GM18499 (cell line): ENCODE measurements around the gene STAC2.
"Not testable (repeated sequence)": the region's sequence is repeated elsewhere in the genome, so short reads cannot be mapped to it uniquely, and the experiment has no call there.

Experiments
- ATAC-seq: cut with Tn5 transposase; IDR thresholded peaks from one replicate; pipeline ENCODE4 v1.9.1; 2021; ENCODE audit warnings: moderate number of reproducible peaks; ENCODE audit not compliant: insufficient read depth, unreplicated experiment

STAC2 gene

DNA sequence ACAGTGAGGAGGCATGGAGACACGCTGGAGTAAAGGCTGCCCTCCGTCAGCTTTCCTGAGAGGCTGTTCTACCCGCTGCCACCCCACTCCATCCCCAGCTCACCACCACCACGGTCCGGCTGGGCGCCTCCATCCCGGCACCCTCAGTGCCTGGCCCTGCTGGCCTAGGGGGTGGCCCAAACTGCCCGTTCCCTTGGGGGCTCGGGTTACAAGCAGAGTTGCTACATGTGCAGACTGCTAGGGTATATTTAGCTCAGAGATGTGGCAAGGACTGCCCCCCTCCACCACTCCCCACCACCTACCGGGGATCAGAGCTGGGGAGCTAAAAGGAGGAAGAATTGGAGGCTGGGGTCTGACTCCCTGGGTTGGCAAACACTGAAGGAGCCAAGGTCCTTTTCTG lies 32.4 kb downstream of the STAC2 start:
- ATAC-seq: no peak

DNA sequence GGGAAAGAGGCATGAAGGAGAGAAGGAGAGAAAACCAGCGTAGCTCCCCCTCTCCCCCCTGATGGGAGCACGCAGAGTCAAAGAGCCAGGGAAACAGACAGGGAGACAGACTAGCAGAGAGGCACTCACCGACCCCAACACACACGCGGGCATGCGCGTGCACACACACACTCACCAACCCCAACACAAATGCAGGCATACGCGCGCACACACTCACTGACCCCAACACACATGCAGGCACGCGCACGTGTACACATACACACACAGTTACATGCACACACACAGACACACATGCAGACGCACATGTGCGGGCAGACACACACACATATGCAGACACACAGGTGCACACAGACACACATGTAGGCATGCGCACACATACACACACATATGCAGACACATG lies 32.8 kb downstream of the STAC2 start:
- no peak for ATAC-seq

DNA sequence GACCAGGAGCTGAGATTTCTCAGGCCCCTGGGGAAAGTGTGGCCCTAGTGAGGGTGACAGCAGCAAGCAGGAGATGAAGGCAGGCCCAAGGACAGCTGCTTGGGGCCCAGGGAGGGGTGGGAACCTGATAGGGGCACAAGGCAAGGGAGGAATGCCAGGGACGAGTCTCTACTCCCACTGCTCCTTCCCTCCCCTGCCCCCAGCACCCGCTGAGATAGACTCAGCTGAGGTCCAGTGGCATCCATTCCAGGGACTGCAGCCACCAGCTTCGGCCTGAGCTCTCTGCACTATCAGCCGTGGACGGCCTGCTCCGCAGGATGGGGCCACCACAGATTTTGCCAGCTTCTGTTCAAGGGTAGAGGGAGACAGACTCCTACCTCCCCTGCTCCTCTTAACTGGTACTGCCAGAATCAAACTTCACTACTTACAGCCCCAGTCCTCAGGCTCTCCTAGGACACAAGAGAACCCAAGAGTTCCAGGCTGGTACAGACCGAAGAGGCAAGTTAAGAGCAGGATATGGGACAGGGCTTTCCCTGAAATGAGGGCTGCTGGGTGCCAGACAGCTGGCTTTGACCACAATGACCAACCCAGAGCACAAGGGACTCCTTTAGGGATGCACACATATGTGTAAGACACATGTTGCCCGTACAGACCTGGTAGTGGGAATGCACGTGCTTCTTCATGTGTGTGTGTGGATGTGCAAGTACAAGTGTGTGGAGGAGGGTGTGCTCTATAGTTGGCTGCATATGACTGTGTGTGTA lies 33.8 kb downstream of the STAC2 start:
- no peak for ATAC-seq

DNA sequence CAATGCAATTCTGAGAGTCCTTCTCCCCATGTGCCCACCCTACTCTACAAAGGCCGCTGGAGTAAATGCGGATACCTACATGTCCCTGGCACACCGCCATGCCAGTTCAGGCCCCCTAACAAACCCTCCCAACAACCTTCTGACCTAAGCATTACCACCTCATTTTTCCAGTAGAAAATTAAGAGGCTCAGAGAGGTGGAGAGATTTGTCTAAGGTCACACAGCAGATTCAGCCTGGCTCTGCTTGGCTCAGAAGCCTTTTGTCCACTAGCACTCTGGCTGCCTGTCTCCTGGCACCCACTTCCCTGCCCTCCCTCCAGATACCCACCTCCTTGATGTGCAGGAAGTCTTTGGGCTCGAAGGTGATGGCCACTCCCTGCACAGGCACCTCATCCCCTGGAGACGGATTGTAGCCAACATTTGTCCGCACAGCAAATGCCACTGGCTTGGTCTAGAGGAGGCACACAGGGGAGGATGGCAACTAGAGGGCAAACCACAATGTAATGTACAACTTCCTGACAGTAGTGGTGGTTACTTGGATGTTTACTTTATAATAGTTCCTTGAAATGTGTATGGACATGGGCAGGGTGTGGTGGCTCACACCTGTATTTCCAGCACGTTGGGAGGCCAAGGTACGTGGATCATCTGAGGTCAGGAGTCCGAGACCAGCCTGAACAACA lies 38.5 kb downstream of the STAC2 start:
- no peak for ATAC-seq

DNA sequence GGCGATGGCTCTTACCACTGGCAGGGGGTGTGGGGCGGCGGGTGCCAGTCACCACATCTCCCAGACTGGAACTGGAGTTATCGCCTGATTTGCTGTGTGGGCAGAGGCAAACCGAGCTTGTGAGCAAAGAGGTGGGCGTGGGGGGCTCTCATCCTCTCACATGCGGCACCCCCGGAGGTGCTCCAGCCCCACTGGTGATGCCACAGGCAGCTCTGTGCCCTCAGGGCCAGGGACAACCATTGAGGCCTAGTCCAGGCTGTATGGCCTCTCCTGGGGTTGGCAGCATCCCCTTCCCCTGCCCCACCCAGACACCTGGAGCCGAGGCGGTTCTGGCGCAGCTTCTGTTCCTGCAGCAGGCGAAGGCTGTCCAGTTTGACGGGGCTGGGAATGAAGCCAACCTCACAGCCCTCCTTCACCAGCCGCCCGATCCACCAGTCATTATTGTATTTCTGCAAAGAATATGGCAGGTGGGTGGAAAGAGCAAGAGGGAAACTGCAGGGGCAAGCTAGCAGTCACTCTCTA lies 39.2 kb downstream of the STAC2 start:
- no peak for ATAC-seq

DNA sequence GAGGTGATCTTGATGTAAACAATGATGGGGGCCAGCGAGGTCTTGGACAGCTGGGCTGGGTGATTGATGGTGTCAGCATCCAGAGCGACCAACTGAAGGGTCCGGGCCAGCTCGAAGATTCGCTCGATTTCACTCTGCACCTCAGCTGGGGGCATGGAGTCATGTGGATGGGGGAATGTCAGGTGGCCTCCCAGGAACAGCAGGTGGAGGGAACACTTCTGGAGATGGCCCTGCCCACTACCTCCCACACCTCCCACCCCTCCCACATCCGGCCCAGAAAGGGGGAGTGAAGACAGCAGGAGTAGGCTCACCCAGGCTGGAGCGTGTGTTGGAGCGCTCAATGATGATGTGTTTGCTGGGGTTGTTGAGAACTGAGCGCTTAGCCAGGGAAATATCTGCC lies 42.0 kb downstream of the STAC2 start:
- ATAC-seq: no peak

DNA sequence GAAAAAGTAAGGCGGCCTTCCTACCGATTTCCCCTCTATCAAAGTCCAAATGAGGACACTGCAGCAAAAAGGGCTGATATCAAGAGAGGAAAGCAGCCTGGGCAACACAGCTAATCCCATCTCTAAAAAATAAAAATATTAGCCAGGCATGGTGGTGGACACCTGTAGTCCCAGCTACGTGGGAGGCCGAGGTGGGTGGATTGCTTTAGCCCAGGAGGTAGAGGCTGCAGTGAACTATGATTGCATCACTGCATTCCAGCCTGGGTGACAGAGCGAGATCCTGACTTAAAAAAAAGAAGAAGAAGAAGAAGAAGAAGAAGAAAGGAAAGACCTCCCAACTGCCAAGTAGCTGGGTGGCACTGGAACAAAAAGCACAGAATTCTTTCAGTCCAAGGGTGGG lies 42.7 kb downstream of the STAC2 start:
- ATAC-seq: no peak

DNA sequence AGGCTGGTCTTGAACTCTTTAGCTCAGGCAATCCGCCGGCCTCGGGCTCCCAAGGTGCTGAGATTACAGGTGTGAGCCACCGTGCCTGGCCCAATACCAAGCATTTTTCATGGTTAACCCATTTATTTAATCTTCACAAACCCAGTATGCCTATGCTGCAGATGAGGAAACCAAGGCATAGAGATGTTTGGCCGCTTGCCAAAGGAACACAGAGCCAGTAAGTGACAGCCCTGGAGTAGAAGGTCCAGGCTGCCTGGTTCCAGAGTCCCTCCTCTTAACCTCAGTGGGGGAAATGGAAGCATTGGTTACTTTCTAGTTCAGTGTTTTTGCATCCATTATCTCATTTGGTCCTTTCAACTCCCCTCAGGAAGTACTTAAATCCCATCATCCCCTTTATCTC lies 44.4 kb downstream of the STAC2 start:
- ATAC-seq: no peak

DNA sequence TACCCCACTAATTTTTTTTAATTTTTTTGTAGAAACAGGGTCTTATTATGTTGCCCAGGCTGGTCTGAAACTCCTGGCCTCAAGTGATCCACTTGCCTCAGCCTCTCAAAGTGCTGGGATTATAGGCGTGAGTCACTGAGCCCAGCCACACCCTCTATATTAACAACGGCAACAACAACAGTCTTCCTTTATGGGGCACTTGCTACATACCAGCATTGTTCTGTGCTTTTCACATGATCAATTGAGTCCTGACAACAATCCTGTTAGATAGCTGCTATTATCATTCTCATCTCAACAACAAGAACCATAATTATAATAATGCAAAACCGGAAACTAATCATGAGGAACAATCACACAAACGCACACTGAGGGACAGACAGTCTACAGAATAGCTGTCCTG lies 47.2 kb downstream of the STAC2 start:
- ATAC-seq: no peak

DNA sequence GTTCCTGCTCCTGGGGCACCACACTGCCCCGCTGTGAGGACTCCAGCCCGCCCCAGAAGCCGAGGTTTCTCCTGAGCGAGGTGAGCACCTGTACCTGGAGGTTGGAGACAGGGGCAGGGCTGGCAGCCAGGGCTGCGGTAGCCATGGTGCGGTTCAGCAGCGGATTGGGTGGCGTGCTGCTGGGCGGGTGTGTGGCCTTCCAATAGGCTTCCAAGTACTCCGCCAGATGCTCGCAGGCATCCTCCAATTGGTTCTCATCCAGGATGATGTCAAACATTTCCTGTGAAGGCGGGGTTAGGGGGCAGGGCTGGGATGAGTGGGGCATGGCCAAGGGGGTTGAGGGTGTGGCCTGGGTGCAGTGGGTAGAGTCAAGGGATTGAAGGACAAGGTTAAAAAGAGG lies 48.5 kb downstream of the STAC2 start:
- ATAC-seq: no peak

DNA sequence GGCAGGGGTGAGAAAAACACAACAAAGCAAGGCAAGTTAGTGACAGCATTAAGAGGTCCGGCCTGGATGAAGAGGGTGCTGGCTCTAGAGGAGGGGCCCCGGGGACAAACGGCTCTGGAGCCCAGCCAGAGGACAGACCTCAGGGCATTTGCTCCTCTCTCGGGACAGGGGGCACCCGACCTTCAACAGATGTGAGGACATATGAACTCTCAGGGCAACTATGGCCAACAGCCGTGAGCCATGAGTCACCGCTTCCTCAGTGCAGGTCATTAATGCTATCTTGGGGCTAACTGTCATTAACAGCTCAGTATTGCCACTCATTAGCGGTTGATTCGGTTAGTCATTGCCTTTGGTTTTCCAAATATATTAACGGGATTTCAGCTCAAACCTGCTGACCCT lies 50.1 kb downstream of the STAC2 start:
- ATAC-seq: no peak

DNA sequence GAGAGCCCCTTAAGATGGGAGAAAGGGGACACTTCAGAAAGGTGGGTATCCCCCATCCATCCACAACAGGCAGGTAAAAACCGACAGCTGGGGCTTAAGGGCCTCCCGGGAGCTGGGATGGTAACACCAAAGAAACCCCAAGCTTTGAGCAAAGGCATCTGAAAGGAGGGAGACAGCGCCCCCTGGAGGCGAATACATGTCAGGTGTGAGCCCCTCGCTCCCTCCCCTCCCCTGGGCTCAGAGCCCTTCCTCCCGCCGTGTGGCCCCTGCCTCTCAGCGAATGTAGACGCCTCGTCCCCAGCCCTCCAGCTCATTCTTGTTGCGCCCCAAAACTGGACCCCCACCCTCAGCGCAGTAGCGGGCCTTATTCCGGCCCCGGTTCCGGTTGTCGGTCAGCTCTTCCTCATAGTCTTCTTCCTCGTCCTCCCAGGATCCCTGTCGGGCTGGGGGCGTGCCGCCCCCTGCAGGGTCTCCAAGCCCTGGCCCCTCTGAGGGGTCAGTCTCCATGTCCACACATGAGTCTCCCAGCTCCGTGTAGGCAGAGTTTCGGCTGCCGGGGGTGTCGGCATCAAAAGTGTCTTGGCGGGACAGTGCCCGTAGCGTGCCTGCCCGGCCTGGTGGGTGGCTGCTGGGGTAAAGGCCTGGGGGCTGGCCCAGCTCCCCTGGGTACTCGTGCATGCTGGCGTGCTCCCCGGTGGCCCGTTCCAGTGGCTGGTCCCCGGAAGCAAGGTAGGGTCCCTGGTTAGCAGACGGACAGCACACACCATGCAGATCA lies 50.6 kb downstream of the STAC2 start:
- no peak for ATAC-seq

DNA sequence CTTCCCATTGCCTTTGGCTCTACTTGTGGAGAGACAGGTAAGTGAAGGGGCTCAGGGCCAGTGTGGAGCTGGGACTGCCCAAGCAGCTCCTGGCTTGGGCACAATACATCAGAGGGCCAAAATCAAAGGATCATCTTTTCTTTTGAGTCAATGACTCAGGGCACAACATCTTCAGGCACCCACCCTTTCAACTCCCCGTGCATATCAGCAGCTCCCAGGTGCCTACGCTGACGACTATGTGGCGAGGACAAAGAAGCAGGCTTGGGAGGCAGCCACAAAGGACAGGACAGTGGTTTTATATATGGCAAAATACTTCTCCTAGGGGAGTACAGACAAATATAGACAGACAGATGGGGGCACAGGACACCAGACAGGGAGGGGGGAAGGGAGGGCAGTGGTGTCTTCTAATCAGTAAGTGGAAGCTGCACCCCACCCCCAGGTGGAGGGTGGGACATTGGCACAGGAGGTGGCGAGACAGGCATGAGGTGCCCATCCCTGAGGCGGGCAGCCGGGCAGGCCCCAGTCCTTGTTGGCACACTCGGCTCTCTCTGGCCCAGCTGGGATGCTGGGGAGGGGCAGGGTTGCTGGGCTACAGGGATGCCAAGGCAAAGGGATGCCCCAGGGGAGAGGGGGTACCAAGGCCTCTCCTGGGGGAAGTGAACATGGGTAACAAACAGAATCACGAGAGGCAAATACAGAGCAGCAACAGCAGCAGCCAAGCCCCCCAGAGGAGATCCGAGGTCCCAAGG lies 52.0 kb downstream of the STAC2 start:
- ATAC-seq: no peak

DNA sequence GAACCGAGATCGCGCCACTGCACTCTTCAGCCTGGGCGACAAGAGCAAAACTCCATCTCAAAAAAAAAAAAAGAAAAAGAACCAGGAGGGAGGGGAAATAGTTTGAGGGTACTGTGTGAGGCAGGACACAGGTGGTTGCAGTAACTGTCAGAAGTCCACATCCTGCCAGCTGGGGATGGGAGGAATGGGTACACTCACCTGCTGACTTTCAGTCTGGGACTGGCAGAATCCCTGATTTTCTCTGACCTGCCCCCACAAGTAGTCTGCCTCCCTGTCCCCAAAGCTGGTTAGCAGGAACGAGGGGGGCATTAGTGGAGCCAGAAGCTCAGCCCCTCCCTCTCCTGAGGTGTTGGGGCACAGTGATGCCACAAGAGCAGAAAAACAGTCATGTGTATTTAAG lies 52.7 kb downstream of the STAC2 start:
- ATAC-seq: no peak

DNA sequence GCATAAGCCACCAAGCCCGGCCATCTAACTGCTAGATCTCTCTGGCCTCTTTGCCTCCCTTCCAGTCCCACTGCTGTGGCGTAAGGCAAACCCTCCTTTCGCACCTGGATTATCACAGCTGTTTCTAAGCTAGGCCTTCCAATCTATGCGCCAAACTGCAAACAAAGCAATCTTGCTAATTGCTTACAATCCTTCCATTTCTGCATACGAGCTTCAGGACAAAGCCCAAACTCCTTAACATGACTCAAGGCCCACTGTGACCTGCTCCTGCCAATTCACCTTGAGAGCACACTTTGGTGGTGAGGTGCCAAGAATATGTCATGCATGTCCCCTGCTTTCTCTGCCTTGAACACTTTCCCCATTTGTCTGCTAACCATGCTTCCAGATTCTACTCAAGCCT lies 53.8 kb downstream of the STAC2 start:
- ATAC-seq: no peak

DNA sequence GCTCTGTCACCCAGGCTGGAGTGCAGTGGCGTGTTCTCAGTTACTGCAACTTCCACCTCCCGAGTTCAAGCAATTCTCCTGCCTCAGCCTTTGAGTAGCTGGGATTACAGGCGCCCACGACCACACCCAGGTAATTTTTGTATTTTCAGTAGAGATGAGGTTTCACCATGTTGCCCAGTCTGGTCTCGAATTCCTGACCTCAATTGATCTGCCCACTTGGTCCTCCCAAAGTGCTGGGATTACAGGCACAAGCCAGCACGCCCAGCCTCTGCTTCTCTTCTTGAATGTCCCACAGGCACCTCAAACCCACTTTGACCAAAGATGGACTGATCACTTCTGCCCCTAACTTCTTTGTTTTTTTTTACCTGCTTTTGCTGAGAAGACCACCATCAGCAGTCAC lies 55.2 kb downstream of the STAC2 start:
- ATAC-seq: no peak

DNA sequence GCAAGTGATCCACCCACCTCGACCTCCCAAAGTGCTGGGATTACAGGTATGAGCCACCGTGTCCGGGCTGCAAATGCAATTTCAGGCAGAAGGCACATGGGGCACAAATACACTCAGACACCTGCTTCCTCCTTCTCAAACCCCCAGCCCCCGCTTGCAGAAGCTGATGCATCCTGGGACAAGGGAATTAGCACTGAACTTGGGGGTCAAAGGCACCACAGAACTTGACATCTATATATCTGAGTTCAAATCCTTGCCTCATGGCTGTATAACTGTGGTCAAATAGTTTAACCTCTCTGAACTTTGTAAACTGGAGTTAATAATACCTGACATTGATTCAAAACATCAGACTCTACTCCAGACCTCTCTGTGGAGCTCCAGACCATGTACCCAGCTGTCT lies 55.6 kb downstream of the STAC2 start:
- ATAC-seq: no peak

DNA sequence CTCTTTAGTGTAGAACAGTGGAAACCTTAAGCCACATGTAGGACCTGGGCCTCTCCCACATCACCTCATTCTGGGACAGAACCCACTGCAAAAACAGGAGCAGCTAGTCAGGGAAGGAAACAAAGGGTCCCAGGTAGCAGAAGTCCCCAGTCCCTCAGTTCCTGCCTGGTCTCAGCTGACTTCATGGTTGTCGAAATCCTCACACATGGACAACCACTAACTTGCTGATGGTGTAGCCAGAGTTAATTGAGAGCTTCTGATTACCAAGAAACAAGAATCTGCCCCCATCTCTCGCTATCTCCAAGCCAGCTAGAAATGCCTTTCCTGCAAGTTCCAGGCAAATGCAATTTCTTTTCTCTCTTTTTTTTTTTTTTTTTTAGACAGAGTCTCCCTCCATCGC lies 56.2 kb downstream of the STAC2 start:
- ATAC-seq: no peak

DNA sequence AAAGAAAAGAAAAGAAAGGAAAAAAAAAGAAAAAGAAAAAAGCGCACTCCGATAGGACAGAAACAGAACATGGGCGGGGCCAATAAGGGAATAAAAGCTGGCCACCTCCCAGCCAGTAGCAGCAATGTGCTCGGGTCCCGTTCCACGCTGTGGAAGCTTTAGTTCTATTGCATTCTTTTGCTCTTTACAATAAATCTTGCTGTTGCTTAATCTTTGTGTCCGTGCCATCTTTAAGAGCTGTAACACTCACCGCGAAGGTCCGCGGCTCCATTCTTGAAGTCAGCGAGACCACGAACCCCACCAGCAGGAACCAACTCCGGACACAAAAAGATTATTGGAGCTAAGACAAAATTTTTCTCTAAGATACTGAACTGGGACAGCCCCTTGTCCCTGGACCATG lies 56.6 kb downstream of the STAC2 start:
- ATAC-seq: no peak

DNA sequence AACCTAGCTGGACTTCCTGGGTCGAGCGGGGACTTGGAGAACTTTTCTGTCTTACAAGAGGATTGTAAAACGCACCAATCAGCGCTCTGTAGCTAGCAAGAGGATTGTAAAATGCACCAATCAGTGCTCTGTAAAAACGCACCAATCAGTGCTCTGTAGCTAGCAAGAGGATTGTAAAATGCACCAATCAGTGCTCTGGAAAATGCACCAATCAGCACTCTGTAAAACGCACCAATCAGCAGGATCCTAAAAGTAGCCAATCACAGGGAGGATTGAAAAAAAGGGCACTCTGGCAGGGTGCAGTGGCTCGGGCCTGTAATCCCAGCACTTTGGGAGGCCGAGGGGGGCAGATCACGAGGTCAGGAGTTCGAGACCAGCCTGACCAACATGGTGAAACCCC lies 57.2 kb downstream of the STAC2 start:
- ATAC-seq: not testable (repeated sequence)

DNA sequence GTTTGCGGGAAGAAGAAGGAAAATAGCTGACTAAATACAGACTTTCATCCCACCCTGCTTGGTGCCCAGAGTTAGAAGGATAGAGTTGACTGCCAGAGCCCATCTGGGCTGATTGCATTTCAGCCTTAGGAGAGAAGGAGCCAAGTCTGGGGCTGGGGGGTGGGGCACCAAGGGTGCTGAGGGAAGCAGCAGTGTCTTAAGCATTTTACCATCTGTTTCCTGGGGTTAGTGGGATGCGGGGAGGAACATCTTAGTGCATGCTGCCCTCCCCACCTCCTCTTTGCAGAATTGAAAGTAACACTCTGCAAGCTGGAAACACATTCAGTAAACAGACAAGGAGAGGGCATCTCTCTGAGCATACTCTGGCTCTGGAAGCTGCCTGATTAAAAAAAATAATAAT lies 58.3 kb downstream of the STAC2 start:
- ATAC-seq: no peak
